HFF-Myc (cell line): ENCODE measurements around the gene SLC2A9.

Experiments used
- DNase-seq: peaks from one replicate; pipeline ENCODE4 v3.0.0-alpha.2; 2011; ENCODE audit warnings: low read depth; ENCODE audit errors: extremely low read depth
- H3K4me3 ChIP-seq: replicated peaks from 2 replicates; pipeline ENCODE4 v1.5.1; 2011; ENCODE audit warnings: low read depth, mild to moderate bottlenecking, control low read depth, low read length
- TF ChIP-seq, protein P1 (sequence below): IDR thresholded peaks from 2 replicates; pipeline ENCODE4 v1.5.1; 2012; ENCODE audit warnings: mild to moderate bottlenecking, low read depth, low read length, control low read depth; ENCODE audit errors: missing control alignments

Gene SLC2A9

DNA sequence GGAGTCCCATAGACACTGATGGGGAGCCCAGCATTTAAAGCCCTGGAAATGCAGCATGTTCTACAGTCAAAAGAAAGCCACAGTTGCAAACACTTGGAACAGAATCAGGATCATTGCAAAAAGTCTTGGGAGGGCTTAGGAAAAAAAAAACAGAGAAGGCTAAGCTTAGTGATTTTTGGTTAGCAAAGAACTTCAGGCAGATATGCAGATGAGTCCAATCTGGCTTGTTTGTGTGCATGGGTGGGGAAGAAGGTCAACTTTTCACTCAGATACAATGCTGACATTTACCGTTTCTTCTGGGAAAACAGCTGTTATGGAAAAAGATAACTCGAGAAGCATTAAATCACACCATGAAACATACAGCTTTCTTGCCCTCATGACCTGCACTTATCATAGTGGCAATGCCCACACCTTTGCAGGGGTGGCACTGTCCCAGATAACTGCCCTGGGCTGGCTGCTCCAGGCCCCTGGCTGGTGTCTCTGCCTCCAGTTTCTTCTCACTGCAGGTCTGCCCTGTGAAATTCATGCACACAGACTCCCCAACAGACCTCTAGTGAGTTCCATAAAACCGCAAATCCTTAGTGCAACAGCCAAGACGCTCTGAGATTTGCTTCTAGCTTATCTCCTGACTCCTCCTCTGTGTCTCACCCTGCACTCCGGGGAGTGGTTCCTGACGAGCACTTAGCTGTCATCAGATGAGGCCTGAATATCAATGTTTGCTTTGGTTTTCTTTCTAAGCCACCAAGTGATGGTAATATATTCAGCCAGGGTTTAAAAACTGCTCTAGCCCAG lies 140.7 kb downstream of the SLC2A9 start:
- no peak overlapping the region for H3K4me3 ChIP-seq
- TF ChIP-seq, protein P1, sequence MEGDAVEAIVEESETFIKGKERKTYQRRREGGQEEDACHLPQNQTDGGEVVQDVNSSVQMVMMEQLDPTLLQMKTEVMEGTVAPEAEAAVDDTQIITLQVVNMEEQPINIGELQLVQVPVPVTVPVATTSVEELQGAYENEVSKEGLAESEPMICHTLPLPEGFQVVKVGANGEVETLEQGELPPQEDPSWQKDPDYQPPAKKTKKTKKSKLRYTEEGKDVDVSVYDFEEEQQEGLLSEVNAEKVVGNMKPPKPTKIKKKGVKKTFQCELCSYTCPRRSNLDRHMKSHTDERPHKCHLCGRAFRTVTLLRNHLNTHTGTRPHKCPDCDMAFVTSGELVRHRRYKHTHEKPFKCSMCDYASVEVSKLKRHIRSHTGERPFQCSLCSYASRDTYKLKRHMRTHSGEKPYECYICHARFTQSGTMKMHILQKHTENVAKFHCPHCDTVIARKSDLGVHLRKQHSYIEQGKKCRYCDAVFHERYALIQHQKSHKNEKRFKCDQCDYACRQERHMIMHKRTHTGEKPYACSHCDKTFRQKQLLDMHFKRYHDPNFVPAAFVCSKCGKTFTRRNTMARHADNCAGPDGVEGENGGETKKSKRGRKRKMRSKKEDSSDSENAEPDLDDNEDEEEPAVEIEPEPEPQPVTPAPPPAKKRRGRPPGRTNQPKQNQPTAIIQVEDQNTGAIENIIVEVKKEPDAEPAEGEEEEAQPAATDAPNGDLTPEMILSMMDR = no peak
- no peak for DNase-seq

DNA sequence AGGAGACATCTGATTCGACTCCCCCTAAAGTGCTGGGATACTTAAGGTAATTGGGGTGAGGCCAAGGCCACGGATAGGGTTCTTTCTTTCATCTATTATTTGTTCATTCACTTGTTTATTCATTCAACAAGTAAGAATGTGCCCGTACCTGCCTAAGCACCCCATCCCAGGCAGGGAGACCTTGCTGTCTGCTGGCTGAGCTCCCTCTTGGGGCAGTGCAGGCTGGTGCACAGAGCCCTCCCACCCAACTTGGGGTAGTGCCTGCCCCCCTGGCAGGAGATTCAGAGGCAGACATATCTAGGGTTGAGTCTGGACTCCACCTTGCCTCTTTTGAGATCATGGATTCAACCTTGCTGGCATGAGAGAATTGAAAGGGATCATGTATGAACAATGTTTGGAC lies 144.2 kb downstream of the SLC2A9 start:
- TF ChIP-seq, protein P1 = no peak
- no peak for DNase-seq
- H3K4me3 ChIP-seq = no peak overlapping the region

DNA sequence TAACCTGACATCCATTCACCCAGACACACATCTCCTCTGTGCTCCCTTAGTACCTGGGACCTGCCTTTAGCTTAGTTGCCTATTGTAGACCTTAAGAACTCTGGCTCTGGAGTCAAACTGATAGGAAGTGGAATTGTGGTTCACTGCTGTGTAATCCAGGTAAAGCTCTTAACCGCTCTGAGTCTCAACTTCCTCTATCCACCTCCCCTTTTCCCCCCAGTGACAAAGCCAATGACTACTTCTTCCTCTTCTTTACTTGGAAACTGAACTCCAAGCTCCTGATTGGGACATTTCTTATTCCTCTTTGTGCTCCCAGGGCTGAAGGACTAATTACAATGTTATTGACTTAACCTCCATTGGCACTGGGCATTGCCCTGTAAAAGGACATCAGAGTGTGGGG lies 145.8 kb downstream of the SLC2A9 start:
- TF ChIP-seq, protein P1 = no peak
- H3K4me3 ChIP-seq = no peak overlapping the region
- DNase-seq = no peak

DNA sequence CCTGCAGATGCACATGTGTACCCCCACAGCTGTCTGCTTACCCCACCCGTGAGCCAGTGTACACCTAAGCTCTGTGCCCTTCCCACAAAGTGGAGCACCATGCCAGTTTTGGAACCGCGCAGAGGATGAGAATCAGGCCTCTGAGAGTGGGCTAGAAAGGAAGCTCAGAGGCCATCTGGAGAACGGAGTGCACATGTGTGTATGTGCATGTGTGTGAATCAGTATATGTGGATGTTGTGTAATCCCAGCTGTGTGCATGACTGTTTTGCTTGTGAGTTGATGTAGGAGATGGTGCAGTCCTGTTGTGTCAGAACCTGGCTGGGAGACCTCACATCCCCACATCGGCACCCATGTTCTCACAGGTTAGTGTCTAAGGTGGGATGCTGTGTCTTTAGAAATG lies 146.9 kb downstream of the SLC2A9 start:
- no peak for DNase-seq
- TF ChIP-seq, protein P1 = no peak
- H3K4me3 ChIP-seq = no peak overlapping the region

DNA sequence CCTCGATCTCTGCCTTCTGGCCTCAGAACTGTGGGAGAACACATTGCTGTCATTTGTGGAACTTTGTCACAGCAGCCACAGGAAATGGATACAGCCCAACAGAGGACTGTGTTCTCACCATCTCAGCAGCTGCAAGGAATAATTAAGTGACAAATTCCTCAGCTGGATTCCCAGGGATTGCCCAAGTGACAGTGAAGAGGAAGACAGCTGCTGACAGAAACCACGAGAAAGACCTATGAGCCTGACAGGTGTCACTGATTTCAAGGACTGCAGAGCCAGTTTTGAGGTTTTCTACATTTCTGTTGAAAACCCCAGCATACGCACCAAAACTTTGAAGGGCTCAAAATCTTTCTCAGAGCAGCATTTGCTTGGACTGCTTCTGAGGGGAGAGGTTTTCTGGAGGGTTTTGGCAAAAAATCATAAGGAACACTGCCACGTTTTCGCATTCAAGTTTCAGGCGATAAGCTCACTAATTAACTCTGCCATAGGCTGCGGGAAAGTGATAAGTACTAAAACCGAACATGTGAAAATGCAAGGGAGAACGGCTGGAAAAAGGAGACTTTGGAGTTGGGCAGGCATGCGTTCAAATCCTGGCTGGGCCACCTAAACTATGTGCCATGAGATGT lies 151.0 kb downstream of the SLC2A9 start:
- no peak for DNase-seq
- H3K4me3 ChIP-seq = no peak overlapping the region
- TF ChIP-seq, protein P1 = no peak

DNA sequence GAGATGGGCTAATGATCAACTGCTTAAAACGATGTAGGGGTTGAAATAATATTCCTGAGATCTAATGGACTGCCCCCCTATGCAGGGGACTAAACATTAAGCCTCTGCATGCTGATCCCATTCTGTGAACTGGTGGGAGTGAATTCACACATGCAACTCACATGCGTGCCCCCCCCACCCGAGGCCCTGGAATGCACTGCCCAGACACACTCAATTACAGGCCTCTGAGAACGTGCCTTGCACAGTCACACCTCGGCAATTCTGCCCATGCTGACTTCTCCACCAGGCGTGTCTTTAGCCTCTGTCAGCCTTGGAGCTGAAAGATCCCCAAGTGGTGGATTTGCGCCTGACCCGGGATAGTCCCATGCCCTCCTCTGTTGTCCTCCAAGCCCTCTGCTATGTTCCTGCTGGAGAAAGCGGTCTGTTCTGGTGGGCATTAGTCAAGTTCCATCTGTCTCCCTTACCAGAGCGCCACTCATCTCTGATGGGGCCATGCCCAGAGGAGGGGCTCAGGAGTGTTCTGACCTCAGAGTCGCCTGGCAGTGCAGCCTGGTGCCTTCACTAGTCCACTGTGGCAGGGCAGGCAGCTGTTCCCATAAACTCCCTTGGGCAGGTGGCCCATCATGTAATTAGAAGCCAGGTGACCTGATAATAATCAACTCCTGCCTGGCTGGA lies 153.4 kb downstream of the SLC2A9 start:
- TF ChIP-seq, protein P1 = no peak
- DNase-seq = no peak
- H3K4me3 ChIP-seq = no peak overlapping the region
